GM12878 (cell line): ENCODE results near the gene IRAK2. TPM values are rescaled to one million over a fixed set of nuclear protein-coding genes. Genes with fewer than 3 reads are reported as not detected.
A peak's percentile ranks its signal among the peaks of the same experiment; 100 is the strongest.

Source experiments
- ATAC-seq: fragments of 200-7000 bp; cut with Tn5 transposase; 3 replicates; pipeline ENCODE4 v1.9.1; 2020; ENCODE audit warnings: mild to moderate bottlenecking, moderate library complexity
- BruUV-seq: library from RNA; stranded (reverse); fragments of 400-500 nt; replicated peaks from 2 replicates; lab custom pipeline; 2021; lab: Mats Ljungman, UMichigan
- CTCF ChIA-PET: fragments of 300-600 bp; sonication (Branson Sonifier 250); formaldehyde crosslinking; extraction: SDS; loops from one replicate; lab custom pipeline; 2021; ENCODE audit warnings: inconsistent platforms; lab: Yijun Ruan, JAX
- POLR2A ChIA-PET: fragments of 350-600 bp; formaldehyde crosslinking; extraction: SDS; loops from one replicate; lab custom pipeline; 2021; ENCODE audit warnings: inconsistent platforms; lab: Charles Lee
- RAD21 ChIA-PET: fragments of 300-600 bp; sonication (Branson Sonifier 250); formaldehyde crosslinking; loops from one replicate; lab custom pipeline; 2023; ENCODE audit warnings: antibody characterized with exemption; ENCODE audit not compliant: unreplicated experiment; lab: Charles Lee
- SMC1A ChIA-PET: fragments of 300-600 bp; sonication (Branson Sonifier 250); formaldehyde crosslinking; loops from one replicate; lab custom pipeline; 2023; ENCODE audit not compliant: unreplicated experiment, uncharacterized antibody; lab: Charles Lee
- DNase-seq: peaks from one replicate; pipeline ENCODE4 v3.0.0-alpha.2; 2011; ENCODE audit warnings: low read depth, low spot score
- FAIRE-seq: peaks from 3 replicates; lab custom pipeline; 2011; peaks lifted over from hg19 to GRCh38; lab: Jason Lieb, UNC
- H2AFZ ChIP-seq: 2 replicates; pipeline ENCODE4 v1.6.0; 2011; ENCODE audit warnings: low read depth, low read length, control low read depth; ENCODE audit not compliant: control insufficient read depth
- H3K27ac ChIP-seq: 2 replicates; pipeline ENCODE4 v1.5.1; 2011; ENCODE audit warnings: control low read depth; ENCODE audit not compliant: control insufficient read depth, insufficient read depth
- H3K27me3 ChIP-seq, 2 experiments: replicated peaks in 1 of 2; 2 replicates each; pipeline versions ENCODE4 v1.6.0 to v1.6.1; 2011; ENCODE audit warnings: low read length in 1 of 2; ENCODE audit not compliant: control insufficient read depth in 2 of 2, insufficient read depth in 2 of 2
- H3K36me3 ChIP-seq, 2 experiments: 2 replicates each; pipeline ENCODE4 v1.5.1; 2011; ENCODE audit warnings: low read length in 1 of 2; ENCODE audit not compliant: control insufficient read depth in 2 of 2, insufficient read depth in 2 of 2
- H3K4me1 ChIP-seq: 2 replicates; pipeline ENCODE4 v1.6.1; 2011; ENCODE audit warnings: mild to moderate bottlenecking, low read length, moderate library complexity, mixed read lengths; ENCODE audit not compliant: control insufficient read depth, insufficient read depth
- H3K4me2 ChIP-seq: 2 replicates; pipeline ENCODE4 v1.6.0; 2011; ENCODE audit warnings: control low read depth; ENCODE audit not compliant: control insufficient read depth, insufficient read depth
- H3K4me3 ChIP-seq: fragments of 200-600 bp; sonication (generic); 2 replicates; pipeline ENCODE4 v1.5.1; 2016
- H3K79me2 ChIP-seq: 2 replicates; pipeline ENCODE4 v1.6.0; 2011; ENCODE audit warnings: low read length; ENCODE audit not compliant: control insufficient read depth, insufficient read depth
- H3K9ac ChIP-seq: 2 replicates; pipeline ENCODE4 v1.8.0; 2011; ENCODE audit warnings: low read length, control low read depth, mixed read lengths; ENCODE audit not compliant: control insufficient read depth, insufficient read depth
- H3K9me3 ChIP-seq: replicated peaks from 3 replicates; pipeline ENCODE4 v1.5.1; 2011; ENCODE audit warnings: mild to moderate bottlenecking, low read length; ENCODE audit not compliant: control insufficient read depth, insufficient read depth
- H4K20me1 ChIP-seq: 2 replicates; pipeline ENCODE4 v1.6.0; 2011; ENCODE audit not compliant: control insufficient read depth, insufficient read depth
- ATF2 ChIP-seq: IDR thresholded peaks from 2 replicates; pipeline ENCODE4 v1.6.1; 2012; ENCODE audit warnings: low read length, inconsistent platforms
- CEBPB ChIP-seq, 2 experiments: fragments of 150-350 bp in 1 of 2; IDR thresholded peaks; 2 replicates each; pipeline ENCODE4 v1.6.1; 2012 to 2014; ENCODE audit warnings: low read depth in 2 of 2, low read length in 2 of 2, borderline replicate concordance in 1 of 2, inconsistent platforms in 1 of 2
- CREM ChIP-seq: IDR thresholded peaks from 2 replicates; pipeline ENCODE4 v1.6.1; 2014; ENCODE audit warnings: antibody characterized with exemption, low read depth
- EED ChIP-seq: sonication (generic); IDR thresholded peaks from 2 replicates; pipeline ENCODE4 v1.6.1; 2016; ENCODE audit warnings: antibody characterized with exemption, low read depth
- ETV6 ChIP-seq, 2 experiments: fragments of 450-650 bp in 1 of 2; IDR thresholded peaks in 1 of 2; conservative IDR thresholded peaks in 1 of 2; 2 replicates each; pipeline ENCODE4 v1.6.1; 2014; ENCODE audit warnings: antibody characterized with exemption in 1 of 2, borderline replicate concordance in 1 of 2, low read depth in 1 of 2, mild to moderate bottlenecking in 1 of 2, moderate library complexity in 1 of 2
- FOXM1 ChIP-seq: IDR thresholded peaks from 2 replicates; pipeline ENCODE4 v1.6.1; 2012; ENCODE audit warnings: low read depth, mild to moderate bottlenecking, inconsistent platforms, low read length, moderate library complexity
- GABPA ChIP-seq: IDR thresholded peaks from 2 replicates; pipeline ENCODE4 v1.6.1; 2014; ENCODE audit warnings: antibody characterized with exemption, low read depth, mild to moderate bottlenecking, inconsistent platforms
- JUNB ChIP-seq: IDR thresholded peaks from 2 replicates; pipeline ENCODE4 v1.6.1; 2016; ENCODE audit warnings: antibody characterized with exemption, mild to moderate bottlenecking
- MAX ChIP-seq: IDR thresholded peaks from 2 replicates; pipeline ENCODE4 v1.6.1; 2012; ENCODE audit warnings: low read depth, low read length, improper control_type of control experiment
- MEF2A ChIP-seq: IDR thresholded peaks from 2 replicates; pipeline ENCODE4 v1.6.1; 2011; ENCODE audit warnings: low read depth, mild to moderate bottlenecking, low read length, moderate library complexity; ENCODE audit not compliant: insufficient read depth
- MYC ChIP-seq: IDR thresholded peaks from 2 replicates; pipeline ENCODE4 v1.6.1; 2011; ENCODE audit warnings: mild to moderate bottlenecking, low read length, moderate library complexity, inconsistent platforms; ENCODE audit not compliant: insufficient read depth, insufficient replicate concordance, insufficient read length, severe bottlenecking
- NFIC ChIP-seq: IDR thresholded peaks from 2 replicates; pipeline ENCODE4 v1.6.1; 2012; ENCODE audit warnings: low read depth, mild to moderate bottlenecking, inconsistent platforms, low read length, moderate library complexity
- PAX5 ChIP-seq: IDR thresholded peaks from 2 replicates; pipeline ENCODE4 v1.6.1; 2011; ENCODE audit warnings: low read depth, low read length, borderline replicate concordance
- POLR2AphosphoS5 ChIP-seq: IDR thresholded peaks from 2 replicates; pipeline ENCODE4 v1.6.1; 2011; ENCODE audit warnings: mild to moderate bottlenecking, low read length, inconsistent platforms
- RAD21 ChIP-seq: IDR thresholded peaks from 2 replicates; pipeline ENCODE4 v1.6.1; 2011; ENCODE audit warnings: mild to moderate bottlenecking, low read depth, low read length, moderate library complexity; ENCODE audit not compliant: insufficient read depth
- RUNX3 ChIP-seq: IDR thresholded peaks from 2 replicates; pipeline ENCODE4 v1.6.1; 2012; ENCODE audit warnings: low read length, inconsistent platforms
- SRF ChIP-seq, 2 experiments: IDR thresholded peaks; 2 replicates each; pipeline ENCODE4 v1.6.1; 2011; ENCODE audit warnings: low read depth in 2 of 2, low read length in 2 of 2, mild to moderate bottlenecking in 1 of 2, moderate library complexity in 1 of 2
- SUPT20H ChIP-seq: IDR thresholded peaks from 2 replicates; pipeline ENCODE4 v1.6.1; 2011; ENCODE audit warnings: low read depth, mild to moderate bottlenecking, low read length, moderate library complexity, borderline replicate concordance; ENCODE audit not compliant: control insufficient read depth
- ZBED1 ChIP-seq: IDR thresholded peaks from 2 replicates; pipeline ENCODE4 v1.6.1; 2016; ENCODE audit warnings: borderline replicate concordance
- ZBTB11 ChIP-seq: fragments of 450-650 bp; formaldehyde crosslinking; IDR thresholded peaks from 2 replicates; pipeline ENCODE4 v1.5.0; 2022; ENCODE audit warnings: mild to moderate bottlenecking, missing genetic modification characterization
- WGBS: methylation state at CpG from one replicate; pipeline ENCODE4 v1.1.6; 2016; ENCODE audit warnings: low lambda C conversion rate; ENCODE audit not compliant: insufficient replicate concordance, insufficient coverage; ENCODE audit errors: missing lambda C conversion rate; 5-methylcytosine and 5-hydroxymethylcytosine counted together
- in situ Hi-C: fragments of 300-500 bp; cut with MboI; formaldehyde crosslinking; loops from 9 replicates; pipeline ENCODE4 v1.14.3; 2018; ENCODE audit warnings: mixed read lengths
- intact Hi-C: fragments of 100-400 bp; cut with micrococcal nuclease; formaldehyde crosslinking; loops from one replicate; pipeline ENCODE4 v1.14.2; 2022; ENCODE audit not compliant: unreplicated experiment
- polyA plus RNA-seq, 11 experiments: library from polyadenylated mRNA; depleted of rRNA in 4 of 11; unstranded in 6 of 11; stranded (reverse) in 5 of 11; fragments of >200 nt; fragmentation: Nextera tagmentation in 4 of 11; fragmentation: Illumina TruSeq in 1 of 11; extraction: Ambion mirVana in 4 of 11; extraction: Trizol in 1 of 11; gene quantifications; 1 replicate in 1 of 11; 2 replicates in 10 of 11; pipeline versions ENCODE4 v1.2.1 to v1.2.3, GENCODE V29; 2011 to 2016; ENCODE audit warnings: inconsistent platforms in 2 of 11, missing spikeins in 2 of 11, low read depth in 1 of 11
- total RNA-seq, 4 experiments: library from RNA; depleted of rRNA in 3 of 4; stranded (reverse); fragments of >200 nt in 3 of 4; fragmentation: Illumina TruSeq in 1 of 4; extraction: Trizol in 1 of 4; gene quantifications; 2 replicates each; pipeline versions ENCODE4 v1.2.1 to v1.2.3, GENCODE V29; 2013 to 2021

Gene IRAK2
- total and polyA plus RNA-seq, 10 of the 15 experiments (the other 5 are each of a cell fraction or from before 2014, with no cell fraction given) = 0.48 to 5.7 (median 4.5) TPM

GRCh38 chr3:10232137-10232536 is 67.4 kb downstream of the IRAK2 start:
- no TSS peak for BruUV-seq
- H3K9me3 ChIP-seq = no peaks in the 10 kb centered on the region
- peaks cover 12% of the 10 kb centered on the region for H3K4me1 ChIP-seq
- H3K79me2 ChIP-seq = no peaks in the 10 kb centered on the region
- H3K4me2 ChIP-seq = no peak overlapping the region
- ATAC-seq = peak; percentile 31; the same call in 1 of the 3 replicates
- ChIA-PET RAD21 (no interaction called here), CTCF (interaction anchor here (0.6 to 1.5 kb wide), 2 partner anchors 16 to 155 kb away, joined by 3 to 4 read pairs; no protein-coding TSS in a partner anchor), POLR2A (no interaction called here), SMC1A (interaction anchor here (0.7 to 1.1 kb wide), 3 partner anchors 16 to 442 kb away, joined by 3 to 4 read pairs (median 3); partner anchors contain the start of gene TATDN2)
- H3K4me3 ChIP-seq = no peak overlapping the region
- H2AFZ ChIP-seq = peak overlapping the region; percentile 3
- H3K36me3 ChIP-seq = peaks cover 2% of the 10 kb centered on the region in 2 experiments; a peak in 1 of 4 replicates
- H3K27me3 ChIP-seq = no peaks in the 10 kb centered on the region
- no peak for DNase-seq
- 6% methylated on average over 7 of the region's 7 CpGs for WGBS
- TF ChIP-seq MYC (no peak), MEF2A (peak; percentile 88; the same call in 1 of the 2 replicates), NFIC (peak; percentile 85), GABPA (no peak), CREM (peak; percentile 30; the same call in 1 of the 2 replicates), SRF (IDR thresholded peaks at IDR 0.05; ENCODE audit: low read depth in 2 of 2, low read length in 2 of 2) (peak in 1 of 2 experiments; percentile 79; a peak in 1 of 4 replicates), ZBTB11 (CRISPR knock-in tag) (no peak), ATF2 (peak; percentile 93), SUPT20H (no peak), CEBPB (IDR thresholded peaks at IDR 0.05; ENCODE audit: borderline replicate concordance in 1 of 2, low read depth in 2 of 2, low read length in 2 of 2) (0 out of 4 replicates have a peak, but pooled peaks of 1 of the 2 experiments have one; percentile 38), FOXM1 (peak; percentile 52; the same call in 1 of the 2 replicates), ZBED1 (peak; percentile 73; the same call in 1 of the 2 replicates), MAX (no peak), JUNB (peak; percentile 88), RAD21 (peak; percentile 12; the same call in 1 of the 2 replicates), POLR2AphosphoS5 (no peak), RUNX3 (peak; percentile 90), EED (peak; percentile 88), ETV6 (conservative IDR thresholded peaks at IDR 0.05 in 1 of 2, IDR thresholded peaks at IDR 0.05 in 1 of 2; ENCODE audit: borderline replicate concordance in 1 of 2, low read depth in 1 of 2) (peak in 1 of 2 experiments; percentile 85; a peak in 2 of 4 replicates), PAX5 (0 out of 2 replicates have a peak, but pooled peaks have one; percentile 16)
- in situ Hi-C loops = no loop called here
- intact Hi-C loops = no loop called here
- no peaks in the 10 kb centered on the region for H4K20me1 ChIP-seq
- FAIRE-seq = no peak
- no peak overlapping the region for H3K27ac ChIP-seq
- H3K9ac ChIP-seq = no peak overlapping the region
